Activated T-cell treated with anti-CD3 and anti-CD28 coated beads for 48 hours (primary cell): ENCODE results near the gene SEPTIN6.
A peak's percentile ranks its signal among the peaks of the same experiment; 100 is the strongest.
"Not testable (repeated sequence)": the region's sequence is repeated elsewhere in the genome, so short reads cannot be mapped to it uniquely, and the experiment has no call there.

ENCODE experiments used
- DNase-seq: peaks from one replicate; pipeline ENCODE4 v3.0.0-alpha.2; 2020; ENCODE audit warnings: low read depth

Gene SEPTIN6

DNA sequence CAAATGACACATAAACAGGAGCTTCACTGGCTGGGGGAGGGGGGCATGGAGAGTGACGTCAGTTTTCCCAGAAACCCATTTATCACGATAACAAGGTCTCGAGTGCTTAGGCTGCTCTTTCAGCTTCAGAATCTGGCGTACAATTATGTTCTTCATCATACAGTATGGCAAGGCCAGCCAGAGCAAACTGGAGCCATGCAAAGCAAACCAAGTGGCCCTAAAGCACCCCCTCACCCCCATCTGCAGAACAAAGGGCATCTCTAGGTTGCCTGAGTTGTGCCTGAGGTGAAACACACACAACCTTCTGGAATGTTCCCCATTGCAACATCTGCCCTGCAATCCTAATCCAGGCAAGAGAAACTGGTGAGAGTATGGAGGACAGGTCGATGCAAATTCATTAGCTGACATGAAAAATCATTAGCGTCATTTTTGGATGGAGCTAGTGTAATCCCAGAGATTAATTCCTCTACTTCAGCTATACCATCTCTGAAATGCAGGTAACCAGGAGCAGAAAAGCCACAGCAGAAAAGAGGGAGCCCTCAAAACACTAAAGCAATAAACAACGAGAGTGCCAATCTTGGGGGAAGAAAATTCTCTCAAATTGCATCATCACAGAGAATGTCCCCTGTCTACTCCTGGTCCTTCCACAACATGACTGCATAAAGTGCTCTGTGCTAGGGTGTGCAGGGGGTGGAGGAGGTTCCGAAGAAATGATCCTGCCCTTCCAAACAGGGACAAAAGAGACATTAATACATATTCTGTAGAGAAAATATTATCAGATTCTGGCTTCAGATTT lies 1.8 kb downstream of the SEPTIN6 start:
- peak; percentile 54 for DNase-seq

DNA sequence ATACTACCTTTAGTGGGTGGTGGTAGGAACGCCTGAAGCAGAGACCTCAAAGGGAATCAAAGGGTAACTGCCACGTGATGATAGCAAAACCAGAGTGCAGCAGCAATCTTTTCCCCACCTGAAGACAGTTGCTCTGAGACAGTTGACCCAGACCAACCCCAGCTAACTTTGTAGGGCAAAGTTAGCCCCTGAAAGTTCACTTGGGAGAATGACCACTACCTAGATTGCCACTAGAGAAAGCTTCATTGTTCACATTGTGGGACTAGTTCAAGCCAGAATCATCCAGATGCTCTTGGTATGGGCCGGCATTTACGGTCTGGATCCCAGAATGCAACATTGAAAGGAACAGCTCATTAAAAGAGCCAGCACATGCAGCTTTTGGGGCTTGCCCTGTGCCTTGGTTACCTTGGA lies 4.1 kb downstream of the SEPTIN6 start:
- no peak for DNase-seq

DNA sequence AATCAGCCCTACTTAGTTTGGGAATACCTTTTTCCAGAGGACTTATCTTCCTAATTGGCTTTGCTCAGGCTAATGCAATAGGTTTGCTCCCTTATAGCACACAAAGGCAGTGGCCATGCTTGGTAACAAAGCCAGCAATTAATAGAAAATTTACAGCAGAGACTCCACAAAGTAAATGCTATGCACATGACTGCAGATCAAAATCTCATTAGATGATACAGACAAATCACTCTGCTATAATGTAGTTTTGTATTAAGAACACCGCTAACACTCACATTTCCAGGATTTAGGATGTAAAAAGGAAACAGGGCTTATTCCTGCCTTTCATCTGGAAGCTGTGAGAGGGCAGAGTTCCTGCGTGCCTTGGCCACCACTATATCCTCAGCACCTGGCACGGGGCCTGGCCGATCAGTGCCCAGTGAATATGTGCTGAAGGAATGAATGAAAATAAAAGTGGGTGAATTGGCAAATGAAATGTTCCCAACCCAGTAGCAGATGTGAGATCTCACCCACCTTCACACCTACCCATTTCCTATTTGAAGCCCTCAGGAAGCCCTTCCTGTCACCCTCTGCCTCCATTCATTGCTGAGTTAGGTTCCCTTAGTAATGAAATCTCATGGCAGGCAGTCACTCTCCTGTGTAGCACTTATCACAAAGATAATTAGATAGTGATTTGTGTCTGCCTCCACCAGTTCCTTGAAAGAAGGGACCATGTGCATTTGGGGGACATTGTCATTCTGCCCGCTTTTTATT lies 5.1 kb downstream of the SEPTIN6 start:
- no peak for DNase-seq

DNA sequence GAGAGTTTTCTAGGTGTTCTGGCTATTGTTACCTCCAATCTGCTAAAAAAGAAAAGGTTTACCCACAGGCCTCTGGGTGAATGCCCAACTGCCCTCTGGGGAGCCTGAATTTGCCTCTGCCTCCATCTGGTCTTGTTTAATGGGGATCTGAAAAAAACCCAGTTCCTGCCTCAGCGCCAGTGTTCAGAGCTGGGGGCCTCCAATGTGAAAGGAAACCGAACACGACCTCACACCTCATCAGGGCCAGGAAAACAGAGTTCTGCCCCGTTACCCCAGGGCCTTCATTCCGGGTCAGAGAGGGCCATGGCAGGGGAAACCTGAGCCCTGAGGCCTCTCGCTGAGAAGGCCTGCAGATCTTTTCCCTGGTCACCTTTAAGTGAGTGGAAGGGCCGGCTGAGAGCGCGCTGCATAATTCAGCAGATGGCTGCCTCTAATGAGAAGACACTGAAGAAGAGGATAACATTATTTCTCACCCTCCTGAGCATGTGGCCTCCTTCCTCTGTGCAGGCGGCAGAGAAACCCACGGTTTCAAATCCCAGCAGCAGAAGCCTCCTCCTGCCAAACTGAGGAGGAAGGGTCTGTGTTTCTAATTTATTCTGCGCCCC lies 6.8 kb downstream of the SEPTIN6 start:
- DNase-seq: no peak

GRCh38 chrX:119685225-119686066 lies 7.5 kb downstream of the SEPTIN6 start:
- no peak for DNase-seq

GRCh38 chrX:119684916-119685224 lies 8.1 kb downstream of the SEPTIN6 start:
- no peak for DNase-seq

GRCh38 chrX:119684312-119684711 lies 8.7 kb downstream of the SEPTIN6 start:
- not testable (repeated sequence) for DNase-seq

DNA sequence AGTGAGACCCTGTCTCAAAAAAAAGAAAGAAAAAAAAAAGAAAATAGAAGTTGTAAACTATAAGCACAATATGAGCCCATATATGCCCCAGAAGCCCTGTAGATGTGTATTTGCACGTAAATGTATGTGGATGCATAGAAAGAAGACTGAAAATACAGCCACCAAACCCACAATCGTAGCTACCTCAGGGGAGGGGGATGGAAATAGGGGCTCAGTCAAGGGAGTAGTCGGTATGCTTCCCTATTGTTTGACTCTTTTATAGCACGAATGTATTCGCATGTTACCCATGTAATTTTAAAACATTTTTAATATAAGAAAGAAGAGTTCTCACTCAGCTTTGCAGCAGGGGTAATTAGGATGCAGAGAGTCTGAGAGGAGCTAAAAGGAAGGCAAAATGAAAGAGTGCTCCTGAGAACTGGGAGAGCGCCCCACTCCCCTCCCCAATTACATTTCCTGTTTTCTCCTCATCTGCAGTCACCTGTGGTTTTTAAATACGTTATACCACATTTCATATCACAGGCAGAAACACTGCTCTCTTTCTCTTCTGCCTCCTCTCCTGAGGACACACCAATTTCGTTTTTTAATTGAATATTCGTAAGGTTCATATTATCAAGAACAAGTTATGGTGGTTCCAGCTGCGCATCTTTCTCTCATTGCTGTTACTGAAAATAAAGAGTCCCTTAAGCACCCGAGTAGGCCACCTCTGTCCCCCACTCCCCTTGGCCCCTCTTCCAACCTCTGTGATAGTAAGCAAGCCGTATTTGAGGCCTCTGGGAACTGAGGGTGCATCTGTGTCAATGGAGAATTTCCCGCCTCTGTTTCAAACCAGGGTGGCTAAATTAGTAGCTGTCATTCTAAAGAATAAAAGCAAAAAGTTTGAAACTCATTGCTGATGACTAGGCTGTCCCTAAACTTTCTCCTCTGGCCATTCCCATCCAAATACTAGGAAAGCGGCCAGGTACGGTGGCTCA lies 10.7 kb downstream of the SEPTIN6 start:
- no peak for DNase-seq

GRCh38 chrX:119677654-119677981 lies 15.3 kb downstream of the SEPTIN6 start:
- no peak for DNase-seq

DNA sequence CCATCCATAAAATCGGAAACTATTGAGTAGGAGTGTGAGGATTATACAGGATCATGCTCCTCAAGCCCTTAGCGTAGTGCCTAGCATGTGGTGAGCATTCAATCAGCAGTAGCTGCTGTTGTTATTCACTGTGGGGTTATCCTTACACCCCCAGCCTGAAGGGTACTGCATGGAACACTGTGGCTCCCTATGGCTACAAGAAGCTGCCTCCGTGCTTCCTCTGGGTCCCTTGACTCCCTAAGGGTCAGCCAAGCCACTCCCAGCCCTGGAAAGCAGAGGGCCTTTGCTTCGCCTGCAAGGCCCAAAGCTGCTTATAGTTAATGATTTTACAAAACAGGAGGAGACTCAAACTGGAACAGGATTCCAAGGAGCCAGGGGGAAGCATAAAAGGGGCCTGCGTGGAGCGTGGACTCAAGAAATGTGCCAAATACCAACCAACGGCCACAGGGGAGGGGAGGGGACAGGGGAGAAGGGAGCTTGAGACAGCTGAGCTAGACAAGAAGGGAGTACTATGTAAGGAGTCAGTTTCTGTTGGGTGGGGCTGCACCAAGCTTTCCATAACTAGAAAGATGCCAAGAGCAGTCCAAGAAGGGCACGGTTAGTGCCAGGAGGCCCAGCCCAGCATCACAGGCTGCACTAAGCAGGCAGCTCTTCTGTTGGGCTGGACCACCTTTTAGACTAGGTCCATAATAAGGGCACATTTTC lies 15.9 kb downstream of the SEPTIN6 start:
- no peak for DNase-seq

GRCh38 chrX:119673336-119673735 lies 19.6 kb downstream of the SEPTIN6 start:
- DNase-seq: no peak

DNA sequence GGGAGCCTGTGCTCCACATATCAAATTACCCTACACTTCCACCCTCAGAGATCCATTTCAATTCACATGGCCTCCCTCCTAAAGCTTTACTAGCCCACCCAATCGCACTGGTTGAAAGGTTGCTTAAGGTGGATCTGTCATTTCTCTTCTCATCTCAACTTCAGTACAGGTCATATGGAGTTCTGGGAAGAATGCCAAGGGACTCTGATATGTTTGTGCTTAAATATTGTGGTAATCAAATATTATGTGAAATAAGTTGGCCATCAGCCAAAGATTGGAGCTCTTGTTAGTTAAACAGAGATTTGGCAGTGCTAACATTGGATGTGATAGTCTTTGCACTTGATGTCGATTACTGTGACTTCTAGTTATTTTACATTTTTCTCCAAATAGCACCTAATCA lies 20.5 kb downstream of the SEPTIN6 start:
- no peak for DNase-seq

DNA sequence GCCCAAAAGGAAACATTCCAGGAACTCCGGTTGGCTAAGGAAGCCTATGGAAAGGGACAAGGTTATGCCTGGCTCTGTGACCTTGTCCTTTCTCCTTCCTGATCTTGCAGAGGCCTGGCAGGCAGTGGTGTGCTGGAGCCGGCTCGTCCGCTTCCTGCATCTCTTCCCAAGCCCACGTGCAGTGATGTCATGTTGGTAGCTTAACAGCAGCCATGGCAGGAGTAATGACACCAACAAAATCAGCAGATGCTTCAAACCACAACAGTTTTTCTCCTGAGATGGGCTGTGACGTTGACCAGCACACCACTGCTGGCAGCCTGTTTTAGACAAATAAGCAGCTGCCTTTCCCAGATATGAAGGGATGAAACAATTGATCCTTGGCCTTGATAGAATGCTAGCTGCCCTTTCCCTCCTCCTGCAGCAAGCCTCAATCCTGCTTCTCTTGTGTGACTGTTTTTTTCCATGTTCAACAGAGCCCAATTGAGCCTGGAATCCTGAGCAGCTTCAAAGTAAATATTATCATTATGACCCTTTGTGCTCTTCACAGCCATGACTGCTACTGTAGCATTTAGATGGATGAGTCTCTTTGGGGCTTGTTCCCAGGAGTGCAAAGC lies 23.4 kb downstream of the SEPTIN6 start:
- DNase-seq: no peak

DNA sequence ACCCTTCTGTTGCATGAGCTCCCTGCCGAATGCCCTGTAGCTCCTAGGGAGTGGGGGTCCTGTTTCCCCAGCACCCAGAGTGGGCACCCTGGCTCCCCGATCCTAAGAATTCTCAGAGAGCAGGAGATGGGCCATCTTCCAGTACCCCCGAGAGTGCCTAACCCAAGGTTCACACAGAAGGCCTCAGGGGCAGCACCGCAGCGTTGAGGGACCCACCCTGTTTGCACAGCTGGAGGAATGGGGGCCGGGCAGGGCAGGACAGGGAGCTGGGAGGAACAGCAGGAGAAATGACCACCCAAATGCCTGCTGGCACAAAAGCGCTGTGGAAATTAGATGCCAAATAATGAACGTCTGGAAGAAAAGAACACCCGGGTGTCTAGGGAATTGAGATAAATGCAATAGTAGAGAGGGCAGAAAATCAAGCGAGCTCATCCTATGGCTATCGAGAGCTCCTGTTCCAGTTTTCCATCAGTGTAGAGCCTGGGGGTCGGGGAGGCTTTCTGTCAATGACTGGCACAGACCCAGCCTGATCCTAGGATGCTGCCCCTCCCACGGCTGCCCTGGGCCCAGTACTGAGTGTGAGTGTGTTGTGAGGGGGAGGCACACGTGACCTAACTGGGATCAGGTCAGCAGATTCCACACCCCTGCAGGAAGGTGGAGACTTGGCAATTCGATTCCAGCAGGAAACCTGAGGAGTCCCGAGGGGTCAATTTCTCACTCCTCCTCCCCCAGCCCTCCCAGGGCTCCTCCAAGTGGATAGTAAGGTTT lies 25.7 kb downstream of the SEPTIN6 start:
- DNase-seq: no peak

- not testable (repeated sequence) for DNase-seq
Observed at GRCh38 chrX:119664877-119665276, 28.1 kb downstream of the SEPTIN6 start.

DNA sequence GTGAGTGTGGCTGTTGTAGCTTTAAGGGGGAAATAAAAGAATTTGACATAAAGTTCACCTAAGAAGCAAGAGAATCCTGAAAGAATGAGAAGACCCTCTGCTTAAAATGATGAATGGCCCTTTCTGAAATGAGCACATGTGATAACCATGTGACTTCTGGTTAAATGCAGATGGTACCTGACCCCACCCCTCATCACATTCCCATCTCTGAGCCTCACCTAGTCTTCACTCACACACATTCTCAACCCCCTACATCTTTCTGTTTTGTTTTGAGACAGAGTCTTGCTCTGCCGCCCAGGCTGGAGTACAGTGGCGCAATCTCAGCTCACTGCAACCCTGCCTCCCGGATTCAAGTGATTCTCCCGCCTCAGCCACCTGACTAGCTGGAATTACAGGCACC lies 31.5 kb downstream of the SEPTIN6 start:
- DNase-seq: no peak

- no peak for DNase-seq
Observed at GRCh38 chrX:119659522-119659921, 33.4 kb downstream of the SEPTIN6 start.

GRCh38 chrX:119655125-119655524 lies 37.8 kb downstream of the SEPTIN6 start:
- DNase-seq: peak; percentile 49

DNA sequence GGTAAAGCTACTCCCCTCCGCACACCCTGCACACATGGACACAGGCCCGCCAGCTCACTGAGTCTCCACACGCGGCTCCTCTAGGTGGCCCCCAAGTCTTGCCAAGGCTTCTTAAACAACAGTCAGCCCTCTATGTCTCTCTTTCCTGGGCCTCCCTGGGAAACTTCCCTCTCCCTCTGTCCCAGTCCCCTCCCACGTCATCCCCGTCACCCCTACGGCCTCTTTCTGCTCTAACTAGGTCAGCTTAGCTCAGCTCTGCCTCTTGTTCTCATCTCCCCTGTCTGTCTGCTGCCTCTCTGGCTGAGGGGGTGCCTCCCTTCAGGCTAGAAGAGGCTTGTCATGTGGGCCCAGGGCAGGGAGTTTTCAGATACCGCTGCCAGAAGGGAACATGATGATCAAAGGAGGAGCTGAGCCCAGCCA lies 38.8 kb downstream of the SEPTIN6 start:
- no peak for DNase-seq
